Measurements from ENCODE around the gene CNTN4.

DNA sequence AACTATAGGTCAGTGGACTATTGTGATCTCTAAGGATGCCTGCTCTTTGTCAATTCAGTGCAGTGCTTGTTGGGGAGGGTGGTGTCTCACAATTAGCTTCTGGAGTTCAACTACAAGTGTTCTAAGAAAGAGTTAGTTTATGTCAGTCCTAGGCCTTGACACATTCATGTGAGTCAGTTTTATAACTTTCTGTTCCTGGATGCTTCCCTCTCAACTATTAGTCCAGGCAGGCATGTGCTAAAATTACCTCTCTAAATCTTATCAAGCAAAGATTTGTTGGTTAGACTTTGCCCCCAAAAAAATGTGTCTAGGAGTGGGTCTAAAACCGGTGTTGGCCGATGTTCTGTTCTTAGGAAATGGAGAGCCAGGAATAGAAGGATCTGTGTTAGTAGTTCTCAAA lies 633.2 kb downstream of the CNTN4 start:
- TF ChIP-seq POLR2A (IDR thresholded peaks at IDR 0.05; ENCODE audit: low read depth) (no peak), CTCF (IDR thresholded peaks at IDR 0.05) (no peak), POLR2AphosphoS5 (IDR thresholded peaks at IDR 0.05) (no peak)
